Measurements from ENCODE around the gene PIEZO1. TPM values are rescaled to one million over a fixed set of nuclear protein-coding genes. Genes with fewer than 3 reads are reported as not detected.

PIEZO1 gene
- total and polyA plus RNA-seq, 9 of the 15 experiments (the other 6 are each of a cell fraction or from before 2014, with no cell fraction given) = 3.6 to 432 (median 131) TPM

DNA sequence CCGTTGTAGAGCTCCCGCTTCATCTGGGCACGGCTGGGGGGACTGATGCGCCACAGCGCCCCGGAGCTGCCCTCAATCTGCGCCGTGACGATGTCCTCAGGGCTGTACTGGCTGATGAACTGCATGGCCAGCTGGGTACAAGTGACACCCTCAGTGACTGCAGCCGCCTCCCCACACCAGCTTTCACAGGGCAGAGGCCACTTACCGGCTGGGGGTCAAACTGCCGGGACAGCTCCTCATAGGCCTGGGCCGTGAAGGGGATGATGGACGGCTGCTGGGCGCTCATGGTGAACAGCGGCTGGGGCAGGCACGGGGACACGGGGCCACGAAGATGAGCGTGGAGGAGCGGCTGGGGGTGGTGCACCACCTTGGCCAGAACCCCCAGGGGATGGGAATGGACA is 68.4 kb downstream of the PIEZO1 start (continued):
- TF ChIP-seq KDM2B (CRISPR knock-in tag; IDR thresholded peaks at IDR 0.05) = no peak
- no peak for TF ChIP-seq CBX3 (IDR thresholded peaks at IDR 0.05; ENCODE audit: borderline replicate concordance in 1 of 2, low read length in 2 of 2)
- TF ChIP-seq ZBTB7A (IDR thresholded peaks at IDR 0.05; ENCODE audit: borderline replicate concordance, control insufficient read depth, low read depth, low read length) = no peak
- TF ChIP-seq, protein P1, sequence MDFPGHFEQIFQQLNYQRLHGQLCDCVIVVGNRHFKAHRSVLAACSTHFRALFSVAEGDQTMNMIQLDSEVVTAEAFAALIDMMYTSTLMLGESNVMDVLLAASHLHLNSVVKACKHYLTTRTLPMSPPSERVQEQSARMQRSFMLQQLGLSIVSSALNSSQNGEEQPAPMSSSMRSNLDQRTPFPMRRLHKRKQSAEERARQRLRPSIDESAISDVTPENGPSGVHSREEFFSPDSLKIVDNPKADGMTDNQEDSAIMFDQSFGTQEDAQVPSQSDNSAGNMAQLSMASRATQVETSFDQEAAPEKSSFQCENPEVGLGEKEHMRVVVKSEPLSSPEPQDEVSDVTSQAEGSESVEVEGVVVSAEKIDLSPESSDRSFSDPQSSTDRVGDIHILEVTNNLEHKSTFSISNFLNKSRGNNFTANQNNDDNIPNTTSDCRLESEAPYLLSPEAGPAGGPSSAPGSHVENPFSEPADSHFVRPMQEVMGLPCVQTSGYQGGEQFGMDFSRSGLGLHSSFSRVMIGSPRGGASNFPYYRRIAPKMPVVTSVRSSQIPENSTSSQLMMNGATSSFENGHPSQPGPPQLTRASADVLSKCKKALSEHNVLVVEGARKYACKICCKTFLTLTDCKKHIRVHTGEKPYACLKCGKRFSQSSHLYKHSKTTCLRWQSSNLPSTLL (IDR thresholded peaks at IDR 0.05) = no peak
- TF ChIP-seq TRIM24 (IDR thresholded peaks at IDR 0.05) = no peak
- TF ChIP-seq ZNF212 (CRISPR knock-in tag; IDR thresholded peaks at IDR 0.05) = no peak
- TF ChIP-seq CAMTA2 (CRISPR knock-in tag; conservative IDR thresholded peaks at IDR 0.05) = no peak
- TF ChIP-seq ZNF274 (IDR thresholded peaks at IDR 0.05; ENCODE audit: borderline replicate concordance, low read depth, low read length) = no peak
- TF ChIP-seq ZNF133 (CRISPR knock-in tag; IDR thresholded peaks at IDR 0.05) = no peak
- no peak for TF ChIP-seq SRSF7 (optimal IDR thresholded peaks at IDR 0.05; ENCODE audit: low read depth, low read length)
- no peak for TF ChIP-seq TCF3 (CRISPR knock-in tag; IDR thresholded peaks at IDR 0.05)
- TF ChIP-seq NELFE (IDR thresholded peaks at IDR 0.05; ENCODE audit: insufficient read depth, insufficient read length) = no peak
- no peak for TF ChIP-seq HNRNPH1 (optimal IDR thresholded peaks at IDR 0.05; ENCODE audit: low read depth, low read length)
- TF ChIP-seq, protein P2, sequence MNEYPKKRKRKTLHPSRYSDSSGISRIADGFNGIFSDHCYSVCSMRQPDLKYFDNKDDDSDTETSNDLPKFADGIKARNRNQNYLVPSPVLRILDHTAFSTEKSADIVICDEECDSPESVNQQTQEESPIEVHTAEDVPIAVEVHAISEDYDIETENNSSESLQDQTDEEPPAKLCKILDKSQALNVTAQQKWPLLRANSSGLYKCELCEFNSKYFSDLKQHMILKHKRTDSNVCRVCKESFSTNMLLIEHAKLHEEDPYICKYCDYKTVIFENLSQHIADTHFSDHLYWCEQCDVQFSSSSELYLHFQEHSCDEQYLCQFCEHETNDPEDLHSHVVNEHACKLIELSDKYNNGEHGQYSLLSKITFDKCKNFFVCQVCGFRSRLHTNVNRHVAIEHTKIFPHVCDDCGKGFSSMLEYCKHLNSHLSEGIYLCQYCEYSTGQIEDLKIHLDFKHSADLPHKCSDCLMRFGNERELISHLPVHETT (CRISPR knock-in tag; conservative IDR thresholded peaks at IDR 0.05 in 1 of 2, IDR thresholded peaks at IDR 0.05 in 1 of 2) = no peak
- TF ChIP-seq SUPT5H (IDR thresholded peaks at IDR 0.05) = peak; percentile 28; the same call in 1 of the 2 replicates
- TF ChIP-seq KHSRP (IDR thresholded peaks at IDR 0.05) = no peak
- TF ChIP-seq ZNF431 (CRISPR knock-in tag; IDR thresholded peaks at IDR 0.05) = no peak
- no peak for TF ChIP-seq ZNF778 (CRISPR knock-in tag; IDR thresholded peaks at IDR 0.05)
- TF ChIP-seq ZNF511 (CRISPR knock-in tag; IDR thresholded peaks at IDR 0.05) = no peak
- no peak for TF ChIP-seq SMARCC2 (IDR thresholded peaks at IDR 0.05; ENCODE audit: low read depth)
- TF ChIP-seq POLR2G (IDR thresholded peaks at IDR 0.05; ENCODE audit: low read depth, low read length) = peak; percentile 68
